PC-9 (cell line): ENCODE data around the gene DOCK2. TPM values are rescaled to one million over a fixed set of nuclear protein-coding genes. Genes with fewer than 3 reads are reported as not detected.

Source experiments
- BruUV-seq: library from RNA; stranded (reverse); fragments of 400-500 nt; replicated peaks from 2 replicates; lab custom pipeline; 2021; lab: Mats Ljungman, UMichigan
- CTCF ChIA-PET: fragments of 300-600 bp; sonication (Branson Sonifier 250); formaldehyde crosslinking; loops from one replicate; lab custom pipeline; 2022; ENCODE audit warnings: antibody characterized with exemption; lab: Charles Lee
- POLR2A ChIA-PET: fragments of 300-600 bp; sonication (Branson Sonifier 250); formaldehyde crosslinking; loops from one replicate; lab custom pipeline; 2022; ENCODE audit warnings: antibody characterized with exemption; ENCODE audit not compliant: unreplicated experiment; lab: Charles Lee
- DNase-seq, 2 experiments: peaks; one replicate each; pipeline versions ENCODE4 v3.0.0 to v3.0.0-alpha.2; 2015 to 2022; ENCODE audit warnings: mixed read lengths in 1 of 2
- H2AFZ ChIP-seq: fragments of 200-600 bp; sonication (generic); 2 replicates; pipeline ENCODE4 v1.8.1; 2017; ENCODE audit warnings: antibody characterized with exemption
- H3F3A ChIP-seq: fragments of 200-600 bp; sonication (generic); 2 replicates; pipeline ENCODE4 v1.8.1; 2017; ENCODE audit warnings: antibody characterized with exemption, mild to moderate bottlenecking, low read depth; ENCODE audit not compliant: insufficient read depth
- H3K27ac ChIP-seq: fragments of 200-600 bp; sonication (generic); 2 replicates; pipeline ENCODE4 v1.6.1; 2016; ENCODE audit warnings: mixed run types
- H3K27me3 ChIP-seq: fragments of 200-600 bp; sonication (generic); 2 replicates; pipeline ENCODE4 v1.6.1; 2016; ENCODE audit warnings: low read depth, mixed run types; ENCODE audit not compliant: insufficient read depth
- H3K36me3 ChIP-seq: fragments of 200-600 bp; sonication (generic); 2 replicates; pipeline ENCODE4 v1.6.1; 2016; ENCODE audit warnings: low read depth, mixed run types
- H3K4me1 ChIP-seq: fragments of 200-600 bp; sonication (generic); replicated peaks from 2 replicates; pipeline ENCODE4 v1.6.1; 2016; ENCODE audit warnings: mixed run types; ENCODE audit not compliant: insufficient read depth
- H3K4me2 ChIP-seq: fragments of 200-600 bp; sonication (generic); 2 replicates; pipeline ENCODE4 v1.6.1; 2017; ENCODE audit warnings: mixed run types
- H3K4me3 ChIP-seq: fragments of 200-600 bp; sonication (generic); 2 replicates; pipeline ENCODE4 v1.6.1; 2016; ENCODE audit warnings: mixed run types
- H3K79me2 ChIP-seq: fragments of 200-600 bp; sonication (generic); 2 replicates; pipeline ENCODE4 v1.6.1; 2017; ENCODE audit warnings: low read depth, mixed run types
- H3K9me2 ChIP-seq: fragments of 200-600 bp; sonication (generic); 2 replicates; pipeline ENCODE4 v1.8.1; 2017; ENCODE audit warnings: mild to moderate bottlenecking; ENCODE audit not compliant: insufficient read depth
- H3K9me3 ChIP-seq: fragments of 200-600 bp; sonication (generic); 2 replicates; pipeline ENCODE4 v1.8.1; 2016; ENCODE audit warnings: low read depth; ENCODE audit not compliant: insufficient read depth
- H4K20me1 ChIP-seq: fragments of 200-600 bp; sonication (generic); 2 replicates; pipeline ENCODE4 v1.8.1; 2017; ENCODE audit not compliant: insufficient read depth
- CTCF ChIP-seq: fragments of 200-600 bp; sonication (generic); conservative IDR thresholded peaks from 2 replicates; pipeline ENCODE4 v1.6.1; 2017; ENCODE audit warnings: mixed run types, antibody characterized with exemption, mild to moderate bottlenecking, moderate library complexity
- EZH2 ChIP-seq: fragments of 200-600 bp; sonication (generic); IDR thresholded peaks from 2 replicates; pipeline ENCODE4 v1.8.0; 2017; ENCODE audit warnings: antibody characterized with exemption, low read depth
- intact Hi-C: fragments of 100-400 bp; cut with micrococcal nuclease; formaldehyde crosslinking; loops from one replicate; pipeline ENCODE4 v1.10.0; 2022; ENCODE audit not compliant: unreplicated experiment
- total RNA-seq: library from RNA; stranded (reverse); gene quantifications from 2 replicates; pipeline ENCODE4 v1.2.3, GENCODE V29; 2021

DOCK2 gene
- total RNA-seq, 1 experiment from 2014 or later, result 0.41 TPM

- no peaks in the 10 kb centered on the region for H3F3A ChIP-seq
- no peaks in the 10 kb centered on the region for H3K27me3 ChIP-seq
- H3K4me1 ChIP-seq, result no peaks in the 10 kb centered on the region
- no peak overlapping the region for H2AFZ ChIP-seq
- no peak overlapping the region for H3K4me2 ChIP-seq
- no peaks in the 10 kb centered on the region for H3K36me3 ChIP-seq
- H3K9me3 ChIP-seq, result no peaks in the 10 kb centered on the region
- intact Hi-C loops, result no loop called here
- ChIA-PET CTCF (no interaction called here), POLR2A (no interaction called here)
- DNase-seq, result no peak
- no peaks in the 10 kb centered on the region for H3K79me2 ChIP-seq
- TF ChIP-seq CTCF (no peak), EZH2 (no peak)
- no peaks in the 10 kb centered on the region for H4K20me1 ChIP-seq
- no peaks in the 10 kb centered on the region for H3K9me2 ChIP-seq
- H3K4me3 ChIP-seq, result no peak overlapping the region
- no TSS peak for BruUV-seq
- H3K27ac ChIP-seq, result no peak overlapping the region
These were observed 302.7 kb downstream of the DOCK2 start for GRCh38 chr5:169939731-169940130.

DNA sequence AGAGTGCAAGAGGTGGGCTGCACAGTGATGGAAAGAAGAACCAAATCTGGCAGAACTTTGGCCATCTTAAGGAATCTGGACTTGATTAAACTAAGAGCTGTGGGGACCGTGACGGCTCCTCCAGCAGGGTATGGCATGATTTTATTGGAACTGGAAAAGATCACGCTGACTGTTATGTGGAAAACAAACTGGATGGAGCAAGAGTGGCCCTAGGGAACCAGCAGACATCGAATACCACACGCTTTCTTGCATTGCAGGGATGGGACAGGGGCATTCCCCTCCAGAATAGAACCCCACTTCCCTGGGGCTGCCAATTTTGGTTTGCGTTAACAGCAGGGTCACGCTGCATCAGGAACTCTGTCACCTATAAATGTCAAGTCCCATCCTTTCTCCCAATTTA is 304.5 kb downstream of the DOCK2 start:
- no peaks in the 10 kb centered on the region for H3K9me3 ChIP-seq
- TF ChIP-seq EZH2 (no peak), CTCF (no peak)
- no peak for DNase-seq
- H4K20me1 ChIP-seq, result no peaks in the 10 kb centered on the region
- no peaks in the 10 kb centered on the region for H3K36me3 ChIP-seq
- no peak overlapping the region for H2AFZ ChIP-seq
- BruUV-seq, result no TSS peak
- CTCF ChIA-PET, result no interaction called here
- H3F3A ChIP-seq, result peaks cover 6% of the 10 kb centered on the region; the same call in 1 of the 2 replicates
- H3K27ac ChIP-seq, result no peak overlapping the region
- H3K27me3 ChIP-seq, result no peaks in the 10 kb centered on the region
- POLR2A ChIA-PET, result no interaction called here
- H3K4me2 ChIP-seq, result no peak overlapping the region
- H3K9me2 ChIP-seq, result no peaks in the 10 kb centered on the region
- intact Hi-C loops, result no loop called here
- peaks cover 17% of the 10 kb centered on the region for H3K4me1 ChIP-seq
- H3K4me3 ChIP-seq, result no peak overlapping the region
- H3K79me2 ChIP-seq, result no peaks in the 10 kb centered on the region

DNA sequence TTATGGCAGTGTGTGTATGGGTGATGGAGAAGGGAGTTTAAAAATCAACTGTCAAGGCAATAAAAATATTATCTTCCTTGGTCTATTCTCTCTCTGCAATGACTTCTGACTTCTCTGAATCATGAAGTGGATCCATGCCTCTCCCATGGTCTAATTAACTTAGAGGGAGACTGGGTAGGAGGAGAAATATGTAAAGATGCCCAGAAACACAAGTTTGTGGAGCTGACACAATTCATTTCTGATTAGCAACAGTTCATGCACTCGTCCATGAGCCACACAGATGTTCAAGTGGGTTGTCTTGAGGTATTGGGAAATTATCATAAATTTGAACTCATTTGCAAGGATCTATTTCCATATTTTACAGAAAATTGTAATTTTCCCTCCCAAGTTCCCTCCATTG is 305.1 kb downstream of the DOCK2 start:
- POLR2A ChIA-PET, result no interaction called here
- Histone ChIP-seq H3K27ac (no peak overlapping the region), H2AFZ (no peak overlapping the region), H3K9me2 (no peaks in the 10 kb centered on the region), H3F3A (peaks cover 7% of the 10 kb centered on the region; the same call in 1 of the 2 replicates), H4K20me1 (no peaks in the 10 kb centered on the region), H3K36me3 (no peaks in the 10 kb centered on the region), H3K4me3 (no peak overlapping the region), H3K79me2 (no peaks in the 10 kb centered on the region), H3K9me3 (no peaks in the 10 kb centered on the region), H3K4me2 (no peak overlapping the region), H3K4me1 (peaks cover 18% of the 10 kb centered on the region), H3K27me3 (no peaks in the 10 kb centered on the region)
- intact Hi-C loops, result no loop called here
- CTCF ChIA-PET, result no interaction called here
- DNase-seq, result no peak
- TF ChIP-seq CTCF (no peak), EZH2 (no peak)
- no TSS peak for BruUV-seq
